Measurements from ENCODE around the gene C1orf198.

GRCh38 chr1:230827081-230827681 lies 41.1 kb downstream of the C1orf198 start:
- no peak for TF ChIP-seq TEAD4 (IDR thresholded peaks at IDR 0.05; ENCODE audit: borderline replicate concordance, insufficient read depth)
- TF ChIP-seq, protein P1, sequence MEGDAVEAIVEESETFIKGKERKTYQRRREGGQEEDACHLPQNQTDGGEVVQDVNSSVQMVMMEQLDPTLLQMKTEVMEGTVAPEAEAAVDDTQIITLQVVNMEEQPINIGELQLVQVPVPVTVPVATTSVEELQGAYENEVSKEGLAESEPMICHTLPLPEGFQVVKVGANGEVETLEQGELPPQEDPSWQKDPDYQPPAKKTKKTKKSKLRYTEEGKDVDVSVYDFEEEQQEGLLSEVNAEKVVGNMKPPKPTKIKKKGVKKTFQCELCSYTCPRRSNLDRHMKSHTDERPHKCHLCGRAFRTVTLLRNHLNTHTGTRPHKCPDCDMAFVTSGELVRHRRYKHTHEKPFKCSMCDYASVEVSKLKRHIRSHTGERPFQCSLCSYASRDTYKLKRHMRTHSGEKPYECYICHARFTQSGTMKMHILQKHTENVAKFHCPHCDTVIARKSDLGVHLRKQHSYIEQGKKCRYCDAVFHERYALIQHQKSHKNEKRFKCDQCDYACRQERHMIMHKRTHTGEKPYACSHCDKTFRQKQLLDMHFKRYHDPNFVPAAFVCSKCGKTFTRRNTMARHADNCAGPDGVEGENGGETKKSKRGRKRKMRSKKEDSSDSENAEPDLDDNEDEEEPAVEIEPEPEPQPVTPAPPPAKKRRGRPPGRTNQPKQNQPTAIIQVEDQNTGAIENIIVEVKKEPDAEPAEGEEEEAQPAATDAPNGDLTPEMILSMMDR (IDR thresholded peaks at IDR 0.05), result no peak
- TF ChIP-seq TCF12 (IDR thresholded peaks at IDR 0.05), result no peak
- no peak for TF ChIP-seq GATA2 (CRISPR knock-in tag; IDR thresholded peaks at IDR 0.05)
- no peak for TF ChIP-seq RXRA (IDR thresholded peaks at IDR 0.05; ENCODE audit: borderline replicate concordance, low read depth)
- TF ChIP-seq RAD21 (IDR thresholded peaks at IDR 0.05; ENCODE audit: low read length), result no peak
- no peak for TF ChIP-seq TAF1 (IDR thresholded peaks at IDR 0.05; ENCODE audit: borderline replicate concordance, low read depth, low read length)
- TF ChIP-seq ZBTB33 (IDR thresholded peaks at IDR 0.05; ENCODE audit: borderline replicate concordance, low read depth), result no peak
- no peak for TF ChIP-seq FOSL2 (IDR thresholded peaks at IDR 0.05; ENCODE audit: borderline replicate concordance, low read depth)
- no peak for TF ChIP-seq SMC3 (IDR thresholded peaks at IDR 0.05; ENCODE audit: low read depth, low read length)
- TF ChIP-seq RCOR1 (IDR thresholded peaks at IDR 0.05; ENCODE audit: low read length), result no peak
